ENCODE measurements around the gene TNFRSF18.

TNFRSF18 gene

GRCh38 chr1:1240348-1240732 is 33.9 kb upstream of the TNFRSF18 start:
- no peak for DNase-seq

GRCh38 chr1:1239614-1240347 is 33.4 kb upstream of the TNFRSF18 start:
- no peak for DNase-seq

GRCh38 chr1:1239227-1239613 is 32.8 kb upstream of the TNFRSF18 start:
- no peak for DNase-seq

GRCh38 chr1:1238702-1239178 is 32.3 kb upstream of the TNFRSF18 start:
- DNase-seq: no peak

- no peak for DNase-seq
These were observed 31.7 kb upstream of the TNFRSF18 start for GRCh38 chr1:1237874-1238701.

- no peak for DNase-seq
These were observed 30.8 kb upstream of the TNFRSF18 start for GRCh38 chr1:1236945-1237873.

GRCh38 chr1:1236176-1236763 is 29.9 kb upstream of the TNFRSF18 start:
- DNase-seq: no peak

- DNase-seq: no peak
These were observed 28.8 kb upstream of the TNFRSF18 start for GRCh38 chr1:1235016-1235744.

- DNase-seq: no peak
These were observed 27.9 kb upstream of the TNFRSF18 start for GRCh38 chr1:1234180-1234808.

- DNase-seq: no peak
These were observed 27.1 kb upstream of the TNFRSF18 start for GRCh38 chr1:1233567-1233892.

- no peak for DNase-seq
These were observed 26.6 kb upstream of the TNFRSF18 start for GRCh38 chr1:1232796-1233566.

GRCh38 chr1:1232208-1232795 is 25.9 kb upstream of the TNFRSF18 start, which contains the start of gene B3GALT6:
TSS of gene B3GALT6 (plus strand) at chr1:1232237. CDS start at chr1:1232279, 42 bp downstream.
- DNase-seq: no peak

- DNase-seq: peak; percentile 96
These were observed 25.2 kb upstream of the TNFRSF18 start, which contains the start of gene SDF4 for GRCh38 chr1:1231400-1232207. TSS of gene SDF4 (minus strand) at chr1:1232001. CDS start at chr1:1228772, 3,229 bp downstream.

GRCh38 chr1:1230656-1231399 is 24.4 kb upstream of the TNFRSF18 start:
- DNase-seq: no peak

- DNase-seq: no peak
These were observed 23.4 kb upstream of the TNFRSF18 start for GRCh38 chr1:1229770-1230169.

- no peak for DNase-seq
These were observed 22.4 kb upstream of the TNFRSF18 start for GRCh38 chr1:1228596-1229321.

GRCh38 chr1:1228187-1228586 is 21.8 kb upstream of the TNFRSF18 start:
- no peak for DNase-seq

GRCh38 chr1:1227386-1227785 is 21.0 kb upstream of the TNFRSF18 start:
- DNase-seq: no peak

Measured in stimulated activated CD4-positive, alpha-beta T cell treated with anti-CD3 and anti-CD28 coated beads, Interleukin-4, amount 100 ng/mL, for 24 hours (primary cell).